AG10803 (cell line): ENCODE measurements around the gene GLP1R.

ENCODE experiments used
- DNase-seq: peaks from one replicate; pipeline ENCODE4 v3.0.0; 2010; ENCODE audit warnings: low read depth
- H3K4me3 ChIP-seq: 2 replicates; pipeline ENCODE4 v1.5.1; 2011; ENCODE audit warnings: mild to moderate bottlenecking, low read length, control low read depth
- TF ChIP-seq, protein P1 (sequence below): conservative IDR thresholded peaks from 2 replicates; pipeline ENCODE4 v1.5.1; 2011; ENCODE audit warnings: mild to moderate bottlenecking, low read length, control low read depth, inconsistent platforms

GLP1R gene

DNA sequence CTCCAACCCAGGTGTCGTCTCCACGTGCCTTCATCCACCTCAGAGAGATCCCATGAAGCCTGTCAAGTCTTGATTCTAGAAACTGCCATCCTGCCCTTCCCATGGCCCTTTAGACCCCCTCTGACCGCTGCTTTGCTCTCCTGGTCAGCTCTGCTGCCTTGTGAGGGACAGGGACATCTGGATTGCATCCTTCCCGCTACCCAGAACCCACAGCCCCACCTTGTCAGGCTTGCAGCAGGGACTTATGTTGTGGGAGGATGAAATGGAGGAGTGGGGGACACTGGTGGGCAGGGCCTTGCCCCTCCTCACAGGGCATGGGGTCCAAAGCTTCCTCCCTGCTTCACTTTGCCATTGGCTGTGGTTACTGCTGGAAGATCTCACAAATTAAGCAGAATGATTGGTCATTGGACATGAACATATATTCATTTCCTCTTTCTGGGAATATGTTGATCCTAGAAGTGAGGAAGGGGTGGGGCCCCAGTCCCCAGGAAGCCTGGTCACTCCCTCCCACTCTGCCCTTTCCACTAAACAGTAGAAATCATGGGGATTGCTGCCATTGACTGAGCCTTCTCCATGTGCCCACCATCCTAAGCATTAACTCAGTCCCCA is 4.5 kb downstream of the GLP1R start:
- no peak overlapping the region for H3K4me3 ChIP-seq
- no peak for DNase-seq
- TF ChIP-seq, protein P1, sequence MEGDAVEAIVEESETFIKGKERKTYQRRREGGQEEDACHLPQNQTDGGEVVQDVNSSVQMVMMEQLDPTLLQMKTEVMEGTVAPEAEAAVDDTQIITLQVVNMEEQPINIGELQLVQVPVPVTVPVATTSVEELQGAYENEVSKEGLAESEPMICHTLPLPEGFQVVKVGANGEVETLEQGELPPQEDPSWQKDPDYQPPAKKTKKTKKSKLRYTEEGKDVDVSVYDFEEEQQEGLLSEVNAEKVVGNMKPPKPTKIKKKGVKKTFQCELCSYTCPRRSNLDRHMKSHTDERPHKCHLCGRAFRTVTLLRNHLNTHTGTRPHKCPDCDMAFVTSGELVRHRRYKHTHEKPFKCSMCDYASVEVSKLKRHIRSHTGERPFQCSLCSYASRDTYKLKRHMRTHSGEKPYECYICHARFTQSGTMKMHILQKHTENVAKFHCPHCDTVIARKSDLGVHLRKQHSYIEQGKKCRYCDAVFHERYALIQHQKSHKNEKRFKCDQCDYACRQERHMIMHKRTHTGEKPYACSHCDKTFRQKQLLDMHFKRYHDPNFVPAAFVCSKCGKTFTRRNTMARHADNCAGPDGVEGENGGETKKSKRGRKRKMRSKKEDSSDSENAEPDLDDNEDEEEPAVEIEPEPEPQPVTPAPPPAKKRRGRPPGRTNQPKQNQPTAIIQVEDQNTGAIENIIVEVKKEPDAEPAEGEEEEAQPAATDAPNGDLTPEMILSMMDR = no peak

DNA sequence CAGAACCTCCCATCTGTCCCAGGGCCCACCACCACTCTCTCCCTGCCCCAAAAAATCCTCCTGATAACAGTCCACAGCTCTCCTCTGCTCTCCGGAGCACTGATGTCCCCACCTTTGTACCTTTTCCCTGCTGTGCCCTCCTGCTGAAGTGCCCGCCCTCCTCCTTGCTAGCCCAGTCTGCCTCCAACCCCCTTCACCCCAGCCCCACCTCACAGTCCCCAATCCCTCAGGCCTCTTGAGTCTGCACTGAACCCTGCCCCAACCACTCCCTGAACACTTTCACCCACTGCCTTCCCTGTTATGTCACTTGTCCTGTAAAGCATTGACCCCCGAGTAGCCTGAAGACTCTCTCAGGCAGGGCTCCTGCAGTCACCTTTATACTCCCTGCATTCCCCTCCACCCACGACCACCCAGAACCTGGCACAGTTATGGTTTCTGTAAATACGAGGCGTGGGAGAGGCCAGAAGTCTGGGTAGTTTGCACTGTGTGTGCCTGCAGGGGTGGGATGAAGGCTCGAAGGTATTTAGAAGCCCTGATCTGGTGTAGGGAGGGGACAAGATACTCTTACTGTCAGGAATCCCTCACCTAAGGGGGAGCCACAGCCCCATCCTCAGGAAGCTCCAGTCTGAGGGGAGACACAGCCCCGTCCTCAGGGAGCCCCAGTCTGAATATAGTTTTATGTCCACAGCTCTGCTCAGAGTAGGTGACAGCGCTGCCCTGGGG is 5.4 kb downstream of the GLP1R start:
- no peak for DNase-seq
- no peak overlapping the region for H3K4me3 ChIP-seq
- TF ChIP-seq, protein P1 = no peak

DNA sequence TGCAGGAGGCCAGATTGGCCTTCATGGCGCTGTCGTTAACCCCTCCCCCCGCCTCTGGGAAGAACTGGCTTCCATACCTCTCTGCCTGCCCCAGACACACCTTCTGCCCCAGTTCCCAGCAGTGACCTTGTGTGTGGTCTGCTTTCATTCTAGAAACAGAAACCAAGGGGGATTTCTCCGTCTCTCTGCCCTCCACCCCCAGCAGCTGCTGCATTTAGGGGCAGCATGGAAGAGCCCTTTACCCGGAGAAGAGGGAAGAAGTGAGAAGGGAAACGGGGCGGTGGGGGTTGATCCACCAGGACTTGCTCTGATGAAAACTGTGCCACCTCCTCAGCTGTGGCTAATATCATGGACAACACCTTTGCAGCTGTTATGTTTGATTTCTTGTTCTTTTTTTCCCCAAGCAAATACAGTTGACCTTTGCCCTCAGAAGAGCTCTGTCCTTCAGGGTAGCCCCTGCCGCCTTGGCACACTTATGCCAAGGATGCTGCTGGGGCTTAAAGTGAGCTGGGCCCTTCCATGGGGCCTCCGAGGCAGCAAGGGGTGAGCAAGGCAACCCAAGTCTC is 6.1 kb downstream of the GLP1R start:
- H3K4me3 ChIP-seq = no peak overlapping the region
- no peak for DNase-seq
- TF ChIP-seq, protein P1 = no peak

DNA sequence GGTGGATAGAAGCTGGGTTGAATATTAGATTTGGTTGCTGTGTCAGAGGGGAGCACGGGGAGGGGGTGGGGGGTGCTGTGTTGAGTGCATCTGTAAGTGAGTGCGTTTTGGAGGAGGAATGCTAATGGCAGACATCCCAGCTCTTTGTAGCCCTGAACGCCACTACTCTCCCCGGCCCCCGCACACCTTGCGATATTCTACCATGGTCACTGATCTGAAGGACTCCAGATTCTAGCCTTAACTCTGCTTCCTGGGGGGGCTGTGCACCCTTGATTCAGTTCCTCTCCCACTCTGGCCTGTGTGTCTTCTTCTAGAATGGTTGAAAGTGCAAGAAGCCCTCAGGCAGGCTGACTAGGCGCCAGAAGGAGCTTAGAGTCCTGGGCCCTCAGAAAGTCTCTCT is 7.1 kb downstream of the GLP1R start:
- TF ChIP-seq, protein P1 = no peak
- no peak for DNase-seq
- no peak overlapping the region for H3K4me3 ChIP-seq

DNA sequence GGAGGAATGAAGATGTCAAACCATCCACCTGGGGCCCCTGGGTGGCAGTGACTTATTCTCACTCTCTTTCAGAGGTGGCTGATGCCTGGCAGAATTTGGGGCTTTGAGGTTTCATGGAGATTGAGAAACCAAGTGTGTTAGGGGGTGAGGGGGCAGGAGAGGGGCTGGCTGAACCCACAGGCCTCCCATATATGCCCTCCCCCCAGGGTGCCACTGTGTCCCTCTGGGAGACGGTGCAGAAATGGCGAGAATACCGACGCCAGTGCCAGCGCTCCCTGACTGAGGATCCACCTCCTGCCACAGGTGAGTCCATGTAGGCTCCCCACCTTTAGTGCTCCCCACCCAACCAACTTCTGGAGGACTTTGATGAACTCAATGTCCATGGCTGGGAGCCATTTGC is 7.6 kb downstream of the GLP1R start:
- TF ChIP-seq, protein P1 = no peak
- no peak for DNase-seq
- H3K4me3 ChIP-seq = no peak overlapping the region

DNA sequence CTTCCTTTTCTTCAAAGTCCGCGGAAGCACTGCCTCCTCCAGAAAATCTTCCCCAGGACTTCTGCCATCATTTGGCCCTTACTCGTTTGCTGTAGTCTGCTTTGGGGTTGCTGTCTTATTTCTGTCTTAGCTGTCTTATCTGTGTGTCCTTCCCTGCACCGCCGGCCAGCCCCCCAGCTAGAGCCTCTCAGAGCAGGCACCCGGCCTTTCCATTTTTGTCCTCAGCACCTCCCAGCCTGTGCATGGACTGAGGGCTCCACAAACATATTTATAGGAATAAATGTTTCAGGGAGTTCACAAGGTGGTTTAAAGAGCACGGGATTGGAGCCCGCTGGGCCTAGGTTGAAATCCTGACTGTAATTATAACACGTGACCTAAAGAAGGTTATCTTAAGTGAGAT is 8.1 kb downstream of the GLP1R start:
- DNase-seq = no peak
- TF ChIP-seq, protein P1 = no peak
- no peak overlapping the region for H3K4me3 ChIP-seq
